Gastrocnemius medialis (tissue), 4 donors: Measurements from ENCODE around the gene POU2F2. TPM values are rescaled to one million over a fixed set of nuclear protein-coding genes. Genes with fewer than 3 reads are reported as not detected.

Source experiments
- ATAC-seq, 2 donors: fragments of 150-250 bp; one replicate each; pipeline ENCODE4 v1.9.1; 2016
- DNase-seq, 2 donors: peaks; one replicate each; pipeline ENCODE4 v3.0.0-alpha.2; 2019
- H3K27ac ChIP-seq, 4 donors: fragments of 200-600 bp; sonication (generic); 1 replicate in 1 of 4; 2 replicates in 3 of 4; pipeline ENCODE4 v1.5.1; 2016 to 2018; ENCODE audit warnings: mild to moderate bottlenecking in 2 of 4, moderate library complexity in 1 of 4
- H3K27me3 ChIP-seq, 3 donors: fragments of 200-600 bp; sonication (generic) in 2 of 3; 1 replicate in 1 of 3; 2 replicates in 2 of 3; pipeline versions ENCODE4 v1.5.1 to v1.6.0; 2016 to 2019; ENCODE audit warnings: mild to moderate bottlenecking in 1 of 3, moderate library complexity in 1 of 3
- H3K36me3 ChIP-seq, 2 donors: fragments of 200-600 bp; sonication (generic) in 1 of 2; one replicate each; pipeline ENCODE4 v1.5.1; 2017 to 2018
- H3K4me1 ChIP-seq, 2 donors: fragments of 200-600 bp; sonication (generic) in 1 of 2; one replicate each; pipeline ENCODE4 v1.5.1; 2016 to 2017; ENCODE audit warnings: mild to moderate bottlenecking in 2 of 2
- H3K4me3 ChIP-seq, 4 donors: fragments of 200-600 bp; sonication (generic) in 3 of 4; 1 replicate in 1 of 4; 2 replicates in 3 of 4; pipeline ENCODE4 v1.5.1; 2016 to 2019; ENCODE audit warnings: mild to moderate bottlenecking in 2 of 4
- H3K9me3 ChIP-seq, 3 donors: fragments of 200-600 bp; sonication (generic) in 2 of 3; 1 replicate in 1 of 3; 2 replicates in 2 of 3; pipeline ENCODE4 v1.5.1; 2016 to 2019
- CTCF ChIP-seq, 5 experiments: fragments of 450-650 bp in 3 of 5; fragments of 200-600 bp in 2 of 5; sonication (generic) in 2 of 5; IDR thresholded peaks in 4 of 5; conservative IDR thresholded peaks in 1 of 5; 1 replicate in 4 of 5; 2 replicates in 1 of 5; pipeline ENCODE4 v1.5.1; 2016 to 2019; ENCODE audit warnings: antibody characterized with exemption in 5 of 5, mild to moderate bottlenecking in 3 of 5, moderate library complexity in 3 of 5
- POLR2A ChIP-seq, 2 donors: fragments of 450-650 bp; IDR thresholded peaks; one replicate each; pipeline ENCODE4 v1.6.1; 2017; ENCODE audit warnings: antibody characterized with exemption in 2 of 2, mild to moderate bottlenecking in 2 of 2, moderate library complexity in 2 of 2
- in situ Hi-C, 4 donors: fragments of 200-750 bp; cut with MboI; loops; one replicate each; pipeline versions ENCODE4 v1.15.0 to v1.8.0; 2017; ENCODE audit warnings: low sequenced_read_pairs in 4 of 4
- intact Hi-C: fragments of 100-400 bp; cut with DNase I; formaldehyde crosslinking; loops from one replicate; pipeline ENCODE4 v1.15.1; 2023; ENCODE audit warnings: low total_unique reads
- total RNA-seq, 4 donors: library from RNA; depleted of rRNA; stranded (reverse); fragments of >200 nt; gene quantifications; one replicate each; pipeline versions ENCODE4 v1.1.0 to v1.2.3, GENCODE V29; 2016

Gene POU2F2
- total RNA-seq, 4 donors from 2014 or later = 0.26 to 1.7 (median 1.6) TPM; not detected in 1

- intact Hi-C loops (loop anchor here (5.0 kb wide), 1 partner anchor 216 kb away; the partner anchor contains the start of gene RPS19), in situ Hi-C loops (no loop called here)
- H3K4me3 ChIP-seq = no peak overlapping the region
- H3K9me3 ChIP-seq = no peaks in the 10 kb centered on the region
- DNase-seq (no peak), ATAC-seq (no peak)
- H3K27me3 ChIP-seq = no peaks in the 10 kb centered on the region
- no peak for TF ChIP-seq POLR2A (IDR thresholded peaks at IDR 0.05)
- TF ChIP-seq CTCF (IDR thresholded peaks at IDR 0.05 in 4 of 5, conservative IDR thresholded peaks at IDR 0.05 in 1 of 5) = no peak
- H3K4me1 ChIP-seq = peaks cover 15 to 18% of the 10 kb centered on the region in 2 donors
- no peak overlapping the region for H3K27ac ChIP-seq
- peaks cover 0 to 39% of the 10 kb centered on the region in 2 donors for H3K36me3 ChIP-seq
These were observed 53.5 kb downstream of the POU2F2 start for GRCh38 chr19:42078538-42079275.

- no peak for TF ChIP-seq CTCF (IDR thresholded peaks at IDR 0.05 in 4 of 5, conservative IDR thresholded peaks at IDR 0.05 in 1 of 5)
- no peak for TF ChIP-seq POLR2A (IDR thresholded peaks at IDR 0.05)
- intact Hi-C loops (loop anchor here (5.0 kb wide), 1 partner anchor 216 kb away; the partner anchor contains the start of gene RPS19), in situ Hi-C loops (no loop called here)
- Histone ChIP-seq H3K4me3 (no peak overlapping the region), H3K27me3 (no peaks in the 10 kb centered on the region), H3K4me1 (peaks cover 15 to 18% of the 10 kb centered on the region in 2 donors), H3K27ac (no peak overlapping the region), H3K9me3 (no peaks in the 10 kb centered on the region), H3K36me3 (peaks cover 0 to 39% of the 10 kb centered on the region in 2 donors)
- DNase-seq (no peak), ATAC-seq (no peak)
These were observed 54.2 kb downstream of the POU2F2 start for GRCh38 chr19:42078058-42078457.

- H3K27me3 ChIP-seq = no peaks in the 10 kb centered on the region
- peak overlapping the region; percentile 93 to 100 (median 94) for H3K27ac ChIP-seq
- DNase-seq = peak in 1 of 2 donors; percentile 41
- intact Hi-C loops = loop anchor here (1.0 to 5.0 kb wide), 3 partner anchors 38 to 214 kb away; partner anchors contain the start of genes RABAC1 and RPS19
- TF ChIP-seq CTCF (IDR thresholded peaks at IDR 0.05 in 4 of 5, conservative IDR thresholded peaks at IDR 0.05 in 1 of 5) (no peak), POLR2A (IDR thresholded peaks at IDR 0.05) (no peak)
- peaks cover 15 to 18% of the 10 kb centered on the region in 2 donors for H3K4me1 ChIP-seq
- H3K36me3 ChIP-seq = peaks cover 0 to 32% of the 10 kb centered on the region in 2 donors
- H3K9me3 ChIP-seq = no peaks in the 10 kb centered on the region
- no peak for ATAC-seq
- in situ Hi-C loops = no loop called here
- H3K4me3 ChIP-seq = peak overlapping the region; percentile 67 to 95 (median 80)
These were observed 55.8 kb downstream of the POU2F2 start for GRCh38 chr19:42076380-42076944.

- DNase-seq = peak; percentile 99
- Histone ChIP-seq H3K9me3 (no peaks in the 10 kb centered on the region), H3K4me1 (peaks cover 15 to 18% of the 10 kb centered on the region in 2 donors), H3K27me3 (no peaks in the 10 kb centered on the region), H3K27ac (peak within 1 kb of the TSS; percentile 93 to 100 (median 96)), H3K4me3 (peak within 1 kb of the TSS; percentile 76 to 95 (median 80)), H3K36me3 (peaks cover 0 to 25% of the 10 kb centered on the region in 2 donors)
- TF ChIP-seq CTCF (IDR thresholded peaks at IDR 0.05 in 4 of 5, conservative IDR thresholded peaks at IDR 0.05 in 1 of 5) (no peak), POLR2A (IDR thresholded peaks at IDR 0.05) (peak; percentile 76 to 91)
- in situ Hi-C loops = no loop called here
- peak; percentile 98 for ATAC-seq
- intact Hi-C loops = loop anchor here (1.0 to 5.0 kb wide), 3 partner anchors 37 to 213 kb away; partner anchors contain the start of genes RABAC1 and RPS19
These were observed 56.4 kb downstream of the POU2F2 start, which contains the start of gene ZNF574 for GRCh38 chr19:42075616-42076379. Gene ZNF574, plus strand, starts transcription at chr19:42076166. Its CDS starts 2,441 bp downstream, at chr19:42078607.
